Tibial artery (tissue), 4 donors: ENCODE measurements around the gene RPL4.

Experiments
- DNase-seq, 2 donors: peaks; one replicate each; pipeline ENCODE4 v3.0.0-alpha.2; 2019
- H3K27ac ChIP-seq, 2 donors: fragments of 200-600 bp; sonication (generic) in 1 of 2; 1 replicate in 1 of 2; 2 replicates in 1 of 2; pipeline ENCODE4 v1.5.1; 2018 to 2019; ENCODE audit warnings: mild to moderate bottlenecking in 1 of 2
- H3K27me3 ChIP-seq, 2 donors: fragments of 200-600 bp; sonication (generic) in 1 of 2; one replicate each; pipeline versions ENCODE4 v1.5.1 to v1.6.0; 2016 to 2019
- H3K36me3 ChIP-seq, 3 donors: fragments of 200-600 bp; sonication (generic) in 2 of 3; one replicate each; pipeline ENCODE4 v1.5.1; 2016 to 2019; ENCODE audit warnings: mild to moderate bottlenecking in 2 of 3
- H3K4me1 ChIP-seq, 4 donors: fragments of 200-600 bp; sonication (generic) in 2 of 4; 1 replicate in 3 of 4; 2 replicates in 1 of 4; pipeline ENCODE4 v1.5.1; 2016 to 2019
- H3K4me3 ChIP-seq, 2 donors: fragments of 200-600 bp; sonication (generic) in 1 of 2; 1 replicate in 1 of 2; 2 replicates in 1 of 2; pipeline ENCODE4 v1.5.1; 2018 to 2019; ENCODE audit warnings: mild to moderate bottlenecking in 2 of 2
- H3K9me3 ChIP-seq, 3 donors: fragments of 200-600 bp; sonication (generic) in 1 of 3; one replicate each; pipeline ENCODE4 v1.5.1; 2016 to 2019
- intact Hi-C: fragments of 100-400 bp; cut with DNase I; formaldehyde crosslinking; loops from one replicate; pipeline ENCODE4 v1.15.0; 2023; ENCODE audit warnings: low total_unique reads
- TF ChIP-seq, protein P1 (sequence below), 2 experiments: fragments of 200-600 bp in 1 of 2; fragments of 450-650 bp in 1 of 2; IDR thresholded peaks; one replicate each; pipeline ENCODE4 v1.5.1; 2017 to 2019; ENCODE audit warnings: antibody characterized with exemption in 2 of 2, mild to moderate bottlenecking in 1 of 2, moderate library complexity in 1 of 2

Gene RPL4

DNA sequence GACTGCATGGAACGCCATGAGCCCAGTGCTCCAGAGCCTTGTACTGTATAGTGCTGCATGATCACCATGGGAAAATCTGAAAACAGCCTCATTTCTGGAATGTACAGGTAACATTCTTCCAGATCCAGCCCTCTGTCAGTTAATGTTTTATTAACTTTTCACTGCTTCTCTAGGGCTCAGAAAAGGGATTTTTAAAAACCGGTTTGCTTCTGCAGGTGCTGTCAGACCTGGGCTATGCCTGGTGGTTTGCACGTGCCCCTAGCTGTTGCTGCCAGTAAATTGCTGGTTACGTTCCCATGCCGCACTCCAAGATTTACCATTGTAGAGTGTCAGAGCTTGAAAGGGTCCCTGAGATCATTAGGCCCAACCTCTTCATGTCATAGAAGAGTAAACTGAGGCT is 16.1 kb downstream of the RPL4 start:
- peaks cover 15 to 67% (median 63%) of the 10 kb centered on the region in 3 donors for H3K36me3 ChIP-seq
- no peaks in the 10 kb centered on the region for H3K27me3 ChIP-seq
- no peak for DNase-seq
- intact Hi-C loops, result no loop called here
- peaks cover 0 to 21% (median 0%) of the 10 kb centered on the region in 4 donors for H3K4me1 ChIP-seq
- TF ChIP-seq, protein P1, sequence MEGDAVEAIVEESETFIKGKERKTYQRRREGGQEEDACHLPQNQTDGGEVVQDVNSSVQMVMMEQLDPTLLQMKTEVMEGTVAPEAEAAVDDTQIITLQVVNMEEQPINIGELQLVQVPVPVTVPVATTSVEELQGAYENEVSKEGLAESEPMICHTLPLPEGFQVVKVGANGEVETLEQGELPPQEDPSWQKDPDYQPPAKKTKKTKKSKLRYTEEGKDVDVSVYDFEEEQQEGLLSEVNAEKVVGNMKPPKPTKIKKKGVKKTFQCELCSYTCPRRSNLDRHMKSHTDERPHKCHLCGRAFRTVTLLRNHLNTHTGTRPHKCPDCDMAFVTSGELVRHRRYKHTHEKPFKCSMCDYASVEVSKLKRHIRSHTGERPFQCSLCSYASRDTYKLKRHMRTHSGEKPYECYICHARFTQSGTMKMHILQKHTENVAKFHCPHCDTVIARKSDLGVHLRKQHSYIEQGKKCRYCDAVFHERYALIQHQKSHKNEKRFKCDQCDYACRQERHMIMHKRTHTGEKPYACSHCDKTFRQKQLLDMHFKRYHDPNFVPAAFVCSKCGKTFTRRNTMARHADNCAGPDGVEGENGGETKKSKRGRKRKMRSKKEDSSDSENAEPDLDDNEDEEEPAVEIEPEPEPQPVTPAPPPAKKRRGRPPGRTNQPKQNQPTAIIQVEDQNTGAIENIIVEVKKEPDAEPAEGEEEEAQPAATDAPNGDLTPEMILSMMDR (IDR thresholded peaks at IDR 0.05), result no peak
- no peak overlapping the region for H3K27ac ChIP-seq
- no peak overlapping the region for H3K4me3 ChIP-seq
- H3K9me3 ChIP-seq, result no peaks in the 10 kb centered on the region

DNA sequence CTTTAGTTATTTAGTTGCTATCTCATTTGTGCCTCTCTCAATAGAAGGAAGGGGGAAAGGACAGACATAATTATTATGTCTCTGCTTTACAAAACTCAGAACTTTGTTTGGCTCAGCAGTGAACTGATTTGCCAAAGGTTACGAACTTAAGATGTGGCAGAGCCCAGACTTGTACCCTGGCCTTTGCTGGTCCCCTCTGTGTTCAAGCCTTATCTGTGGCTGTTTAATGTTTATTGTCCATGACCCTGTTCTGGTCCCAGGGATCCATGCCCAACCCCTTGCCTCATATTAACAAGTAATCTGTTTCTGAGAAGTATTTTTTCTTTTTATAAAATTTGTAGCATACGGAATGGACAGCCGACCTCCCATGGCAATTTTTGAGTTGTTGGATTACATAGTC is 17.8 kb downstream of the RPL4 start:
- H3K27me3 ChIP-seq, result no peaks in the 10 kb centered on the region
- no peak overlapping the region for H3K27ac ChIP-seq
- H3K9me3 ChIP-seq, result no peaks in the 10 kb centered on the region
- intact Hi-C loops, result no loop called here
- H3K4me3 ChIP-seq, result no peak overlapping the region
- TF ChIP-seq, protein P1 (IDR thresholded peaks at IDR 0.05), result no peak
- no peak for DNase-seq
- peaks cover 0 to 21% (median 0%) of the 10 kb centered on the region in 4 donors for H3K4me1 ChIP-seq
- peaks cover 14 to 68% (median 66%) of the 10 kb centered on the region in 3 donors for H3K36me3 ChIP-seq

DNA sequence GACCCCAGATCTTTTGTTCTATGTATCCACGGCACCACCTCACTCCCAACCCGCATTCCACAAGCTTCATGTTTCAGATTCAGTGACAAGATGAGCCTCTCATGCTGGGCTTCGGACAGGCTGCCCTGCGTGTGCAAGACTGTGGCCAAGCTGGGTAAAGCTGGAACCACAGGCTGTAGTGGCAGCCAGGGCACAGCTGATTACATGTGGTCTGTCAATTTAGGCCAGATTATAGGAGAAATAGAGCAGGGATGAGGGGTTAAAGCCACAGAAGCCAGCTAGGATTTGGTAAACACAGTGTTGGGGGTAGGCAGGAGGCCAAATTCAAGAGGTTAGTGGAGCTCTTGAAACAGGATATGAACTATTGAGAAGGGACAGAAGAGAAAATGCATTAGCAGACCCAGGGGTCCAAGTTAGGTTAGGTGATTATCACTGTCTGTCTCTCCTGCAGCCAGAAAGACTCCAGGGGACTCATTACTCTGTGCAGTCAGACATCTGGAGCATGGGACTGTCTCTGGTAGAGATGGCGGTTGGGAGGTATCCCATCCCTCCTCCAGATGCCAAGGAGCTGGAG is 20.0 kb downstream of the RPL4 start:
- Histone ChIP-seq H3K4me1 (peaks cover 0 to 18% (median 0%) of the 10 kb centered on the region in 4 donors), H3K9me3 (no peaks in the 10 kb centered on the region), H3K27me3 (no peaks in the 10 kb centered on the region), H3K27ac (no peak overlapping the region), H3K4me3 (no peak overlapping the region), H3K36me3 (peaks cover 0 to 56% (median 49%) of the 10 kb centered on the region in 3 donors)
- DNase-seq, result no peak
- intact Hi-C loops, result no loop called here
- TF ChIP-seq, protein P1 (IDR thresholded peaks at IDR 0.05), result no peak

- H3K27ac ChIP-seq, result no peak overlapping the region
- H3K9me3 ChIP-seq, result no peaks in the 10 kb centered on the region
- peaks cover 0 to 4% (median 0%) of the 10 kb centered on the region in 4 donors for H3K4me1 ChIP-seq
- TF ChIP-seq, protein P1 (IDR thresholded peaks at IDR 0.05), result no peak
- no peaks in the 10 kb centered on the region for H3K27me3 ChIP-seq
- H3K4me3 ChIP-seq, result no peak overlapping the region
- DNase-seq, result no peak
- peaks cover 0 to 44% (median 43%) of the 10 kb centered on the region in 3 donors for H3K36me3 ChIP-seq
- intact Hi-C loops, result no loop called here
These were observed 21.5 kb downstream of the RPL4 start for GRCh38 chr15:66483131-66483566.

DNA sequence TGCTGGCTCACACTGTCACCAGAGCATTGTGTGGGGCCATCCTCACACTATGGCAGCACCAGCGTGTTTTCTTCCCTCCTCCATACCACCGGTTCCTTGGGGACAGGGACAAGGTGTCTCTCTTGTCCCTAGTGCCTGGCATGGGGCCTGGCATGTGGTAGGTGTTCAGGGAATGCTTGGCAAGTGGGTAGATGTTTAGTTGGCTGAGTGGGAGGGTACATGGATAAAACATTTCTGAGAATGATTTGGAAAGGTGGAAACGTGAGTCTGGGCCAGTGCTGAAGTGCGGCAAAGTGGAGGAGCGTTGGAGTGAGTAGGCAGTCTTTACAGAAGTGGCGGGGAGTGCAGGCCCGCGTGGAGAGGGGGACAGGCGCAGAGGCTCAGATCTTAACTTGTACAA is 22.1 kb downstream of the RPL4 start:
- Histone ChIP-seq H3K27me3 (no peaks in the 10 kb centered on the region), H3K27ac (no peak overlapping the region), H3K36me3 (peaks cover 0 to 37% (median 37%) of the 10 kb centered on the region in 3 donors), H3K4me3 (no peak overlapping the region), H3K9me3 (no peaks in the 10 kb centered on the region), H3K4me1 (no peaks in the 10 kb centered on the region)
- DNase-seq, result no peak
- TF ChIP-seq, protein P1 (IDR thresholded peaks at IDR 0.05), result no peak
- intact Hi-C loops, result no loop called here
